Retina (tissue), 1 donor: ENCODE data around the gene RSPH10B2.
"Not testable (repeated sequence)": the region's sequence is repeated elsewhere in the genome, so short reads cannot be mapped to it uniquely, and the experiment has no call there.

ENCODE experiments used
- DNase-seq: peaks from one replicate; pipeline ENCODE4 v3.0.0-alpha.2; 2016

RSPH10B2 gene

GRCh38 chr7:6792113-6792872 lies 38.4 kb downstream of the RSPH10B2 start:
- not testable (repeated sequence) for DNase-seq

GRCh38 chr7:6794276-6794675 lies 40.4 kb downstream of the RSPH10B2 start:
- DNase-seq: not testable (repeated sequence)

GRCh38 chr7:6797218-6797617 lies 43.3 kb downstream of the RSPH10B2 start:
- DNase-seq: not testable (repeated sequence)

- not testable (repeated sequence) for DNase-seq
Observed at GRCh38 chr7:6798047-6798446, 44.1 kb downstream of the RSPH10B2 start.

GRCh38 chr7:6799887-6800286 lies 46.0 kb downstream of the RSPH10B2 start:
- not testable (repeated sequence) for DNase-seq

- not testable (repeated sequence) for DNase-seq
Observed at GRCh38 chr7:6800331-6800730, 46.4 kb downstream of the RSPH10B2 start.

- DNase-seq: not testable (repeated sequence)
Observed at GRCh38 chr7:6807393-6807918, 53.6 kb downstream of the RSPH10B2 start.

- not testable (repeated sequence) for DNase-seq
Observed at GRCh38 chr7:6807959-6808358, 54.1 kb downstream of the RSPH10B2 start.

- DNase-seq: not testable (repeated sequence)
Observed at GRCh38 chr7:6813011-6813410, 59.1 kb downstream of the RSPH10B2 start.

GRCh38 chr7:6815470-6815869 lies 61.6 kb downstream of the RSPH10B2 start:
- DNase-seq: not testable (repeated sequence)

GRCh38 chr7:6821622-6822021 lies 67.7 kb downstream of the RSPH10B2 start:
- DNase-seq: not testable (repeated sequence)

GRCh38 chr7:6825236-6826125 lies 71.6 kb downstream of the RSPH10B2 start:
- not testable (repeated sequence) for DNase-seq

GRCh38 chr7:6826151-6826550 lies 72.2 kb downstream of the RSPH10B2 start, which contains the start of gene CCZ1B:
CCZ1B (minus strand) TSS chr7:6826275; CDS start chr7:6826197, 78 bp downstream.
- DNase-seq: peak; percentile 80

- DNase-seq: peak; percentile 14
Observed at GRCh38 chr7:6827180-6827579, 73.3 kb downstream of the RSPH10B2 start.

- not testable (repeated sequence) for DNase-seq
Observed at GRCh38 chr7:6829616-6830015, 75.7 kb downstream of the RSPH10B2 start.

- DNase-seq: not testable (repeated sequence)
Observed at GRCh38 chr7:6830026-6830425, 76.1 kb downstream of the RSPH10B2 start.

GRCh38 chr7:6831018-6831725 lies 77.3 kb downstream of the RSPH10B2 start:
- no peak for DNase-seq

- DNase-seq: no peak
Observed at GRCh38 chr7:6833636-6834035, 79.7 kb downstream of the RSPH10B2 start.

- DNase-seq: not testable (repeated sequence)
Observed at GRCh38 chr7:6835521-6835920, 81.6 kb downstream of the RSPH10B2 start.

- not testable (repeated sequence) for DNase-seq
Observed at GRCh38 chr7:6837081-6837480, 83.2 kb downstream of the RSPH10B2 start.

- not testable (repeated sequence) for DNase-seq
Observed at GRCh38 chr7:6842278-6842921, 88.5 kb downstream of the RSPH10B2 start.

- not testable (repeated sequence) for DNase-seq
Observed at GRCh38 chr7:6843092-6843491, 89.2 kb downstream of the RSPH10B2 start.
